Suprapubic skin (tissue), 4 donors: ENCODE data around the gene PEX7. TPM values are rescaled to one million over a fixed set of nuclear protein-coding genes. Genes with fewer than 3 reads are reported as not detected.

Experiments used
- DNase-seq, 2 donors: peaks; one replicate each; pipeline ENCODE4 v3.0.0-alpha.2; 2019; ENCODE audit warnings: low spot score in 2 of 2
- H3K27ac ChIP-seq: fragments of 200-600 bp; sonication (generic); one replicate; pipeline ENCODE4 v1.5.1; 2019
- H3K27me3 ChIP-seq: fragments of 200-600 bp; sonication (generic); one replicate; pipeline ENCODE4 v1.5.1; 2019
- H3K36me3 ChIP-seq: fragments of 200-600 bp; sonication (generic); one replicate; pipeline ENCODE4 v1.5.1; 2019
- H3K4me1 ChIP-seq: fragments of 200-600 bp; sonication (generic); one replicate; pipeline ENCODE4 v1.5.1; 2019
- H3K4me3 ChIP-seq: fragments of 200-600 bp; sonication (generic); one replicate; pipeline ENCODE4 v1.5.1; 2019; ENCODE audit warnings: mild to moderate bottlenecking
- H3K9me3 ChIP-seq: fragments of 200-600 bp; sonication (generic); one replicate; pipeline ENCODE4 v1.5.1; 2019
- EP300 ChIP-seq: sonication (generic); formaldehyde crosslinking; IDR thresholded peaks from one replicate; pipeline ENCODE4 v1.6.1; 2017; ENCODE audit warnings: antibody characterized with exemption
- POLR2A ChIP-seq, 2 donors: fragments of 450-650 bp; IDR thresholded peaks; one replicate each; pipeline ENCODE4 v1.6.1; 2017; ENCODE audit warnings: antibody characterized with exemption in 2 of 2, mild to moderate bottlenecking in 2 of 2, moderate library complexity in 2 of 2
- POLR2AphosphoS5 ChIP-seq, 3 donors: sonication (generic); formaldehyde crosslinking; IDR thresholded peaks; one replicate each; pipeline ENCODE4 v1.6.1; 2017; ENCODE audit warnings: antibody characterized with exemption in 3 of 3
- WGBS: methylation state at CpG from one replicate; pipeline ENCODE4 v1.1.5; 2018; 5-methylcytosine and 5-hydroxymethylcytosine counted together
- total RNA-seq, 4 donors: library from RNA; depleted of rRNA; stranded (reverse); fragments of >200 nt; gene quantifications; one replicate each; pipeline ENCODE4 v1.1.0, GENCODE V29; 2016
- TF ChIP-seq, protein P1 (sequence below), 2 donors: fragments of 200-600 bp in 1 of 2; fragments of 450-650 bp in 1 of 2; sonication (generic) in 1 of 2; IDR thresholded peaks; one replicate each; pipeline ENCODE4 v1.5.1; 2016 to 2019; ENCODE audit warnings: antibody characterized with exemption in 2 of 2, mild to moderate bottlenecking in 1 of 2, moderate library complexity in 1 of 2

PEX7 gene
- total RNA-seq, 4 donors from 2014 or later, result 4.3 to 21.2 (median 12.4) TPM

DNA sequence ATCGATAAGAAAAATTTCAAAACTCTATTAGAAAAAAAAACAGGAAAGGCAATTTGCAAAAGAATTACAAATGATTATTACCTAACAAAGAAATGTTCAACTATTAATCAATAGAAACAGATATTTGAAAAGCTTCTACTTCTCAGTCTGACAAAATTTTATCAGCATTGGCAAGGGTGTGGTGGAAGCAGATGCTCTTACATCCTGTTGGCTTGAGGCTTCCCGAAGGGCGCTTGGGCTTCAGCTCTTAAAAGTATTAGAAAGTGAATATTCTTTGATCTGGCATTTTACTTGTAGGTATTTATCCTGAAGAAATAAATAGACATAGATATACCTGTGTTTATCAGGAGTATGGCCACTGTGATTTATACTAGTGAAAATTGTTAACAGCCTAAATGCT is 138.4 kb downstream of the PEX7 start:
- H3K9me3 ChIP-seq, result no peaks in the 10 kb centered on the region
- H3K36me3 ChIP-seq, result no peaks in the 10 kb centered on the region
- peaks cover 5% of the 10 kb centered on the region for H3K27me3 ChIP-seq
- H3K27ac ChIP-seq, result no peak overlapping the region
- no peak for DNase-seq
- H3K4me3 ChIP-seq, result no peak overlapping the region
- whole genome bisulfite sequencing, result 70% methylated on average over 3 of the region's 3 CpGs
- TF ChIP-seq POLR2A (IDR thresholded peaks at IDR 0.05) (no peak), EP300 (no peak), POLR2AphosphoS5 (IDR thresholded peaks at IDR 0.05) (no peak)
- TF ChIP-seq, protein P1, sequence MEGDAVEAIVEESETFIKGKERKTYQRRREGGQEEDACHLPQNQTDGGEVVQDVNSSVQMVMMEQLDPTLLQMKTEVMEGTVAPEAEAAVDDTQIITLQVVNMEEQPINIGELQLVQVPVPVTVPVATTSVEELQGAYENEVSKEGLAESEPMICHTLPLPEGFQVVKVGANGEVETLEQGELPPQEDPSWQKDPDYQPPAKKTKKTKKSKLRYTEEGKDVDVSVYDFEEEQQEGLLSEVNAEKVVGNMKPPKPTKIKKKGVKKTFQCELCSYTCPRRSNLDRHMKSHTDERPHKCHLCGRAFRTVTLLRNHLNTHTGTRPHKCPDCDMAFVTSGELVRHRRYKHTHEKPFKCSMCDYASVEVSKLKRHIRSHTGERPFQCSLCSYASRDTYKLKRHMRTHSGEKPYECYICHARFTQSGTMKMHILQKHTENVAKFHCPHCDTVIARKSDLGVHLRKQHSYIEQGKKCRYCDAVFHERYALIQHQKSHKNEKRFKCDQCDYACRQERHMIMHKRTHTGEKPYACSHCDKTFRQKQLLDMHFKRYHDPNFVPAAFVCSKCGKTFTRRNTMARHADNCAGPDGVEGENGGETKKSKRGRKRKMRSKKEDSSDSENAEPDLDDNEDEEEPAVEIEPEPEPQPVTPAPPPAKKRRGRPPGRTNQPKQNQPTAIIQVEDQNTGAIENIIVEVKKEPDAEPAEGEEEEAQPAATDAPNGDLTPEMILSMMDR (IDR thresholded peaks at IDR 0.05), result no peak
- no peaks in the 10 kb centered on the region for H3K4me1 ChIP-seq

DNA sequence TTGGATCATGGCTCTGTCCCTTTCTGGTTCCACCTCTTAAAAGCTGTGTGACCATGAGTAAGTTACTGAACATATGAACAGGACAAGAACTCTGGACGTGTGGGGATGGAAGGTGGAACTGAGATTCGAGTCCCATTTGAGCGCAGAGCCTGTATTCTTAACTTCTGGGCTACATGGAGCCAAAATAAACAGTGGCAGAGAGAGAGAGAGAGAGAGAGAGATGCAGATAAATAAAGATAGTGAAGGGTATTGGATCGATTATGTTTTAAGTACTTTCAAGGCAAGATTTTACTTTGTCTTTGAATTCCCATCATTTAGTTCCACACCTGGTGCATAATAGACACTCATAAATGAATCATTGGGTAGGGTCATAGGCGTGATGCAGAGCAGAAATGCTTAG is 139.5 kb downstream of the PEX7 start:
- WGBS, result 87% methylated on average over 5 of the region's 5 CpGs
- DNase-seq, result no peak

DNA sequence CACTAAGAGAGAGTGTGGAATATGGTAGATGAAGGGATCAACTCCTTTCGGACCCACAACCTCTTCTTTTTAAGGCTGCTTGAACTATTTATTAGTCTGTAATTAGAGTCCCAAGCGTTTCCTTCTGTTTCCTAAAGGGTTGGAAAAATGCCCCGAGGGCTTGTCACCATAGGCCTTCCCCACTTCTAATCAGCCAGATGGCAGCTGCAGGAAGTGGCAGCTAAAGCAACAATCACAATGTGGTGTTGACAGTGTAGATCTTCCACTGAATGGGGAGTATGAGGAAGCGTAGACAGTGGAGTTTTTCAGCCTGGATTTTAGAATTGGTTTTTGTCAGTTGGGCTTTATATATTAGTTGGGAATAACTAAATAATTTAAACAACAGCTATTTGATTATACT is 140.3 kb downstream of the PEX7 start:
- 52% methylated on average over 4 of the region's 4 CpGs for WGBS
- no peak overlapping the region for H3K4me3 ChIP-seq
- no peaks in the 10 kb centered on the region for H3K9me3 ChIP-seq
- no peaks in the 10 kb centered on the region for H3K36me3 ChIP-seq
- H3K4me1 ChIP-seq, result no peaks in the 10 kb centered on the region
- DNase-seq, result no peak
- H3K27ac ChIP-seq, result no peak overlapping the region
- H3K27me3 ChIP-seq, result peaks cover 5% of the 10 kb centered on the region
- no peak for TF ChIP-seq POLR2A (IDR thresholded peaks at IDR 0.05)
- TF ChIP-seq, protein P1 (IDR thresholded peaks at IDR 0.05), result no peak
- TF ChIP-seq POLR2AphosphoS5 (IDR thresholded peaks at IDR 0.05), result no peak
- TF ChIP-seq EP300, result no peak

More for the DNA sequence above, 139.5 kb downstream of the PEX7 start:
- no peak for TF ChIP-seq POLR2A (IDR thresholded peaks at IDR 0.05)
- Histone ChIP-seq H3K9me3 (no peaks in the 10 kb centered on the region), H3K4me1 (no peaks in the 10 kb centered on the region), H3K27me3 (peaks cover 5% of the 10 kb centered on the region), H3K27ac (no peak overlapping the region), H3K36me3 (no peaks in the 10 kb centered on the region), H3K4me3 (no peak overlapping the region)

DNA sequence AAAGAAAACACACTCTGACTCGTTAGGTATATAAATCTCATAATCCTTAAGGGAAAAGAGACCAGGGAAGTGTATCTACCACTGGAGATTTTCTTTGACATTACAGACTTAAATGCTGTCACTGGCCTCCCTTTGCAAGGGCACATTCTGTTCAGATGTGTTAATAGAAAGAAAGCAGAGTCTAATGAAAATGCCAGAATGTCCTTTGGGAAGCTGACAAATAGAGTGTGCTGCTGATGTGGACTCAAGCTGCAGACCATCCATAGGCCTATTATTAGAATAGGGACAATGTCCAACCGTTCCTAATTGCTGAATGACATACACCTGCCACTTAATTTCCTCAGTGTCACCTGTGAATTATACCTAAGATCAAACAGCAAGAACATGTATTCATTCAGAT is 140.9 kb downstream of the PEX7 start:
- 64% methylated on average over 2 of the region's 2 CpGs for WGBS
- Histone ChIP-seq H3K4me1 (peaks cover 4% of the 10 kb centered on the region), H3K9me3 (no peaks in the 10 kb centered on the region), H3K27me3 (peaks cover 1% of the 10 kb centered on the region), H3K4me3 (no peak overlapping the region), H3K36me3 (no peaks in the 10 kb centered on the region), H3K27ac (no peak overlapping the region)
- TF ChIP-seq EP300 (no peak), POLR2A (IDR thresholded peaks at IDR 0.05) (no peak), POLR2AphosphoS5 (IDR thresholded peaks at IDR 0.05) (no peak)
- TF ChIP-seq, protein P1 (IDR thresholded peaks at IDR 0.05), result no peak
- no peak for DNase-seq

Other genes starting within 250 kb of the PEX7 start
- gene MAP3K5, start 30.1 kb upstream of the PEX7 start, total RNA-seq, result 10 to 100 TPM; 19.4 to 36.1 (median 21.1) TPM
- under 1 TPM in 1 of 4 donors, not detected in 3; 0.18 TPM for gene SLC35D3, start 99.7 kb downstream of the PEX7 start, total RNA-seq
- 10 to 100 TPM; 64.4 to 88.8 (median 72.2) TPM for gene IL20RA, start 222.4 kb downstream of the PEX7 start, total RNA-seq